ENCODE data around the gene ARHGAP31.

GRCh38 chr3:119308355-119308754, 14.2 kb downstream of the ARHGAP31 start:
- TF ChIP-seq EZH2phosphoT487 (IDR thresholded peaks at IDR 0.05; ENCODE audit: insufficient read depth, low read depth) (no peak), EZH2 (IDR thresholded peaks at IDR 0.05; ENCODE audit: insufficient read depth, poor library complexity, severe bottlenecking) (no peak)

Data from GM23248 (cell line).